Natural killer cell (primary cell): ENCODE results near the gene CNOT1. TPM values are rescaled to one million over a fixed set of nuclear protein-coding genes. Genes with fewer than 3 reads are reported as not detected.
"Not testable (repeated sequence)": the region's sequence is repeated elsewhere in the genome, so short reads cannot be mapped to it uniquely, and the experiment has no call there.

Source experiments
- ATAC-seq, 3 donors: fragments of 150-1000 bp in 2 of 3; fragments of 200-7000 bp in 1 of 3; cut with Tn5 transposase; 1 replicate in 1 of 3; 2 replicates in 2 of 3; pipeline ENCODE4 v1.10.0; 2021; ENCODE audit warnings: mild to moderate bottlenecking in 2 of 3, moderate library complexity in 2 of 3
- DNase-seq, 2 donors: peaks; one replicate each; pipeline versions ENCODE4 v3.0.0 to v3.0.0-alpha.2; 2013 to 2021; ENCODE audit warnings: mixed read lengths in 1 of 2
- H3K27ac ChIP-seq: one replicate; pipeline ENCODE4 v1.5.1; 2013; ENCODE audit warnings: mild to moderate bottlenecking, low read length
- H3K27me3 ChIP-seq: one replicate; pipeline ENCODE4 v1.6.1; 2013; ENCODE audit warnings: low read length; ENCODE audit not compliant: control insufficient read depth, insufficient read depth
- H3K36me3 ChIP-seq: one replicate; pipeline ENCODE4 v1.6.1; 2013; ENCODE audit warnings: low read length; ENCODE audit not compliant: control insufficient read depth, insufficient read depth
- H3K4me1 ChIP-seq: one replicate; pipeline ENCODE4 v1.6.1; 2013; ENCODE audit warnings: low read length; ENCODE audit not compliant: control insufficient read depth, insufficient read depth
- H3K4me3 ChIP-seq: one replicate; pipeline ENCODE4 v1.5.1; 2013; ENCODE audit warnings: low read length
- H3K9me3 ChIP-seq: one replicate; pipeline ENCODE4 v1.6.1; 2013; ENCODE audit warnings: low read length; ENCODE audit not compliant: control insufficient read depth, insufficient read depth
- H3K27ac Mint-ChIP-seq, 2 donors: one replicate each; pipeline ENCODE4 v1.8.0; 2022; ENCODE audit warnings: mild to moderate bottlenecking in 2 of 2, mixed read lengths in 2 of 2, moderate library complexity in 1 of 2
- H3K27me3 Mint-ChIP-seq, 2 donors: one replicate each; pipeline ENCODE4 v1.8.0; 2022; ENCODE audit warnings: low read depth in 2 of 2, mixed read lengths in 2 of 2
- H3K36me3 Mint-ChIP-seq: one replicate; pipeline ENCODE4 v1.8.0; 2022; ENCODE audit warnings: mixed read lengths
- H3K4me1 Mint-ChIP-seq, 2 donors: one replicate each; pipeline ENCODE4 v1.8.0; 2022; ENCODE audit warnings: mixed read lengths in 2 of 2
- H3K4me3 Mint-ChIP-seq: one replicate; pipeline ENCODE4 v1.8.0; 2022; ENCODE audit warnings: mild to moderate bottlenecking, moderate library complexity, mixed read lengths
- H3K9me3 Mint-ChIP-seq, 2 donors: one replicate each; pipeline ENCODE4 v1.8.0; 2022; ENCODE audit warnings: mixed read lengths in 2 of 2
- CTCF ChIP-seq: fragments of 200-600 bp; IDR thresholded peaks from one replicate; pipeline ENCODE4 v1.8.0; 2022; ENCODE audit warnings: antibody characterized with exemption
- WGBS: methylation state at CpG from one replicate; pipeline ENCODE4 v1.1.7; 2013; ENCODE audit warnings: missing lambda C conversion rate; ENCODE audit not compliant: insufficient coverage; 5-methylcytosine and 5-hydroxymethylcytosine counted together
- intact Hi-C: fragments of 100-400 bp; cut with micrococcal nuclease; formaldehyde crosslinking; loops from one replicate; pipeline ENCODE4 v1.14.2; 2022
- total RNA-seq, 4 donors: library from RNA; stranded (reverse); fragments of 120-200 nt in 1 of 4; gene quantifications; one replicate each; pipeline versions ENCODE4 v1.2.3 to v1.2.4, GENCODE V29; 2013 to 2022

CNOT1 gene
- total RNA-seq, 3 donors from 2014 or later (not counting 1 experiment from before 2014, with no cell fraction given): 242 to 275 (median 249) TPM

- no peak for TF ChIP-seq CTCF
- intact Hi-C loops: loop anchor here (1.0 to 2.0 kb wide), 2 partner anchors 149 to 325 kb away; no protein-coding TSS in a partner anchor
- no peaks in the 10 kb centered on the region for H3K36me3 Mint-ChIP-seq
Observed at GRCh38 chr16:58661199-58661830, 31.7 kb upstream of the CNOT1 start.

GRCh38 chr16:58659911-58660310 is 30.3 kb upstream of the CNOT1 start:
- ATAC-seq, H3K27ac ChIP-seq, H3K4me1 ChIP-seq, H3K4me3 Mint-ChIP-seq, H3K9me3 Mint-ChIP-seq, DNase-seq, H3K4me3 ChIP-seq, H3K27me3 ChIP-seq, H3K36me3 Mint-ChIP-seq, H3K36me3 ChIP-seq, H3K4me1 Mint-ChIP-seq, H3K27me3 Mint-ChIP-seq, H3K9me3 ChIP-seq, H3K27ac Mint-ChIP-seq: not testable (repeated sequence)
- 98% methylated on average over 11 of the region's 11 CpGs for WGBS
- intact Hi-C loops: loop anchor here (2.0 kb wide), 1 partner anchor 323 kb away; no protein-coding TSS in a partner anchor

More at GRCh38 chr16:58661199-58661830, 31.7 kb upstream of the CNOT1 start:
- peaks cover 0 to 3% of the 10 kb centered on the region in 2 donors for H3K27me3 Mint-ChIP-seq
- Histone ChIP-seq H3K36me3 (no peaks in the 10 kb centered on the region), H3K27ac (no peak overlapping the region), H3K9me3 (no peaks in the 10 kb centered on the region), H3K4me3 (no peak overlapping the region), H3K4me1 (no peaks in the 10 kb centered on the region), H3K27me3 (no peaks in the 10 kb centered on the region)
- no peak overlapping the region for H3K27ac Mint-ChIP-seq
- H3K9me3 Mint-ChIP-seq: no peaks in the 10 kb centered on the region
- ATAC-seq: peak; percentile 58 to 78 (median 73)
- H3K4me1 Mint-ChIP-seq: no peaks in the 10 kb centered on the region
- WGBS: 48% methylated on average over 12 of the region's 12 CpGs
- peak in 1 of 2 donors; percentile 50 for DNase-seq
- H3K4me3 Mint-ChIP-seq: no peak overlapping the region

GRCh38 chr16:58658796-58659211 is 29.2 kb upstream of the CNOT1 start:
- Mint-ChIP-seq H3K27ac (no peak overlapping the region), H3K4me3 (no peak overlapping the region), H3K4me1 (no peaks in the 10 kb centered on the region), H3K27me3 (peaks cover 3 to 7% of the 10 kb centered on the region in 2 donors), H3K9me3 (no peaks in the 10 kb centered on the region), H3K36me3 (no peaks in the 10 kb centered on the region)
- H3K4me3 ChIP-seq: no peak overlapping the region
- DNase-seq: no peak
- TF ChIP-seq CTCF: no peak
- intact Hi-C loops: no loop called here
- H3K9me3 ChIP-seq: no peaks in the 10 kb centered on the region
- no peaks in the 10 kb centered on the region for H3K4me1 ChIP-seq
- 84% methylated on average over 3 of the region's 3 CpGs for WGBS
- no peaks in the 10 kb centered on the region for H3K27me3 ChIP-seq
- no peak overlapping the region for H3K27ac ChIP-seq
- ATAC-seq: no peak
- no peaks in the 10 kb centered on the region for H3K36me3 ChIP-seq

GRCh38 chr16:58656899-58657298 is 27.3 kb upstream of the CNOT1 start:
- Histone ChIP-seq H3K27ac (no peak overlapping the region), H3K27me3 (no peaks in the 10 kb centered on the region), H3K9me3 (no peaks in the 10 kb centered on the region), H3K4me1 (no peaks in the 10 kb centered on the region), H3K36me3 (no peaks in the 10 kb centered on the region), H3K4me3 (no peak overlapping the region)
- Mint-ChIP-seq H3K4me1 (no peaks in the 10 kb centered on the region), H3K27me3 (peaks cover 3 to 8% of the 10 kb centered on the region in 2 donors), H3K27ac (no peak overlapping the region), H3K36me3 (no peaks in the 10 kb centered on the region), H3K4me3 (no peak overlapping the region), H3K9me3 (no peaks in the 10 kb centered on the region)
- DNase-seq (no peak), ATAC-seq (no peak)
- WGBS: 97% methylated on average over 4 of the region's 4 CpGs
- no peak for TF ChIP-seq CTCF
- intact Hi-C loops: no loop called here
